Measurements from ENCODE around the gene SNAPC1. TPM values are rescaled to one million over a fixed set of nuclear protein-coding genes. Genes with fewer than 3 reads are reported as not detected.
"Not testable (repeated sequence)": the region's sequence is repeated elsewhere in the genome, so short reads cannot be mapped to it uniquely, and the experiment has no call there.

Gene SNAPC1
- polyA plus RNA-seq, 6 donors from 2014 or later, result 5.2 to 7.2 (median 6.4) TPM

- Mint-ChIP-seq H3K27me3 (no peaks in the 10 kb centered on the region), H3K4me1 (peaks cover 27 to 36% (median 27%) of the 10 kb centered on the region in 3 donors), H3K27ac (no peak overlapping the region), H3K9me3 (peaks cover 0 to 2% (median 0%) of the 10 kb centered on the region in 7 donors), H3K36me3 (no peaks in the 10 kb centered on the region), H3K4me3 (no peak overlapping the region)
- DNase-seq, result no peak
- no peak for ATAC-seq (ENCODE audit: low read depth in 2 of 2)
Observed at GRCh38 chr14:61753631-61754030, 8.6 kb upstream of the SNAPC1 start.

GRCh38 chr14:61754627-61755381 is 7.4 kb upstream of the SNAPC1 start:
- DNase-seq (no peak), ATAC-seq (ENCODE audit: low read depth in 2 of 2) (no peak)
- peak overlapping the region in 2 of 6 donors; percentile 9 to 20 for H3K27ac Mint-ChIP-seq

GRCh38 chr14:61755382-61755742 is 6.9 kb upstream of the SNAPC1 start:
- peak overlapping the region in 1 of 6 donors; percentile 1 for H3K27ac Mint-ChIP-seq
- ATAC-seq (ENCODE audit: low read depth in 2 of 2); DNase-seq; H3K9me3 Mint-ChIP-seq; H3K4me3 Mint-ChIP-seq; H3K27me3 Mint-ChIP-seq; H3K36me3 Mint-ChIP-seq: not testable (repeated sequence)
- peaks cover 27 to 29% (median 27%) of the 10 kb centered on the region in 3 donors for H3K4me1 Mint-ChIP-seq

More at GRCh38 chr14:61754627-61755381, 7.4 kb upstream of the SNAPC1 start:
- no peaks in the 10 kb centered on the region for H3K27me3 Mint-ChIP-seq
- peaks cover 0 to 2% (median 0%) of the 10 kb centered on the region in 7 donors for H3K9me3 Mint-ChIP-seq
- no peaks in the 10 kb centered on the region for H3K36me3 Mint-ChIP-seq
- peak overlapping the region in 2 of 8 donors; percentile 1 to 12 for H3K4me3 Mint-ChIP-seq
- peaks cover 27 to 34% (median 27%) of the 10 kb centered on the region in 3 donors for H3K4me1 Mint-ChIP-seq

GRCh38 chr14:61756135-61756534 is 6.1 kb upstream of the SNAPC1 start:
- no peaks in the 10 kb centered on the region for H3K36me3 Mint-ChIP-seq
- H3K4me1 Mint-ChIP-seq, result peaks cover 21 to 23% (median 22%) of the 10 kb centered on the region in 3 donors
- peak overlapping the region in 2 of 6 donors; percentile 53 to 60 for H3K27ac Mint-ChIP-seq
- no peaks in the 10 kb centered on the region for H3K27me3 Mint-ChIP-seq
- no peak for DNase-seq
- H3K4me3 Mint-ChIP-seq, result no peak overlapping the region
- H3K9me3 Mint-ChIP-seq, result peaks cover 0 to 2% (median 0%) of the 10 kb centered on the region in 7 donors
- ATAC-seq (ENCODE audit: low read depth in 2 of 2), result no peak

- DNase-seq (no peak), ATAC-seq (ENCODE audit: low read depth in 2 of 2) (no peak)
- H3K4me3 Mint-ChIP-seq, result no peak overlapping the region
- no peak overlapping the region for H3K27ac Mint-ChIP-seq
- H3K4me1 Mint-ChIP-seq, result peaks cover 23 to 33% (median 24%) of the 10 kb centered on the region in 3 donors
- H3K9me3 Mint-ChIP-seq, result no peaks in the 10 kb centered on the region
- no peaks in the 10 kb centered on the region for H3K36me3 Mint-ChIP-seq
- no peaks in the 10 kb centered on the region for H3K27me3 Mint-ChIP-seq
Observed at GRCh38 chr14:61759878-61760277, 2.3 kb upstream of the SNAPC1 start.

GRCh38 chr14:61761557-61761956 is 663 bp upstream of the SNAPC1 start:
- Mint-ChIP-seq H3K9me3 (no peaks in the 10 kb centered on the region), H3K27me3 (no peaks in the 10 kb centered on the region), H3K4me3 (peak overlapping the region; percentile 95 to 100 (median 98)), H3K4me1 (peaks cover 32 to 42% (median 38%) of the 10 kb centered on the region in 3 donors), H3K36me3 (no peaks in the 10 kb centered on the region), H3K27ac (peak overlapping the region; percentile 97 to 99 (median 98))
- ATAC-seq (ENCODE audit: low read depth in 2 of 2) (peak in 1 of 2 donors; percentile 1), DNase-seq (no peak)

- no peaks in the 10 kb centered on the region for H3K27me3 Mint-ChIP-seq
- DNase-seq (no peak), ATAC-seq (ENCODE audit: low read depth in 2 of 2) (no peak)
- H3K4me3 Mint-ChIP-seq, result peak overlapping the region in 2 of 8 donors; percentile 97 to 99
- no peaks in the 10 kb centered on the region for H3K9me3 Mint-ChIP-seq
- peaks cover 0 to 5% of the 10 kb centered on the region in 2 donors for H3K36me3 Mint-ChIP-seq
- peaks cover 32 to 42% (median 38%) of the 10 kb centered on the region in 3 donors for H3K4me1 Mint-ChIP-seq
- peak overlapping the region in 3 of 6 donors; percentile 11 to 98 (median 28) for H3K27ac Mint-ChIP-seq
Observed at GRCh38 chr14:61764342-61765122, 2.3 kb downstream of the SNAPC1 start.

GRCh38 chr14:61765225-61765943 is 3.2 kb downstream of the SNAPC1 start:
- H3K27ac Mint-ChIP-seq, result peak overlapping the region in 2 of 6 donors; percentile 13 to 36
- no peak for DNase-seq
- H3K27me3 Mint-ChIP-seq, result no peaks in the 10 kb centered on the region
- peak overlapping the region in 2 of 8 donors; percentile 25 to 69 for H3K4me3 Mint-ChIP-seq
- H3K4me1 Mint-ChIP-seq, result peaks cover 32 to 42% (median 38%) of the 10 kb centered on the region in 3 donors
- no peaks in the 10 kb centered on the region for H3K9me3 Mint-ChIP-seq
- peaks cover 0 to 5% of the 10 kb centered on the region in 2 donors for H3K36me3 Mint-ChIP-seq
- no peak for ATAC-seq (ENCODE audit: low read depth in 2 of 2)

GRCh38 chr14:61766151-61766550 is 3.9 kb downstream of the SNAPC1 start:
- Mint-ChIP-seq H3K9me3 (no peaks in the 10 kb centered on the region), H3K4me3 (peak overlapping the region in 1 of 8 donors; percentile 69), H3K4me1 (peaks cover 32 to 42% (median 38%) of the 10 kb centered on the region in 3 donors), H3K27me3 (no peaks in the 10 kb centered on the region), H3K36me3 (peaks cover 1 to 5% of the 10 kb centered on the region in 2 donors), H3K27ac (peak overlapping the region in 2 of 6 donors; percentile 13 to 89)
- ATAC-seq (ENCODE audit: low read depth in 2 of 2), result no peak
- DNase-seq, result no peak

- Mint-ChIP-seq H3K36me3 (peaks cover 12 to 16% of the 10 kb centered on the region in 2 donors), H3K27ac (no peak overlapping the region), H3K9me3 (no peaks in the 10 kb centered on the region), H3K27me3 (no peaks in the 10 kb centered on the region), H3K4me3 (no peak overlapping the region), H3K4me1 (peaks cover 19 to 29% (median 22%) of the 10 kb centered on the region in 3 donors)
- DNase-seq (no peak), ATAC-seq (ENCODE audit: low read depth in 2 of 2) (no peak)
Observed at GRCh38 chr14:61768240-61768639, 6.0 kb downstream of the SNAPC1 start.

- Mint-ChIP-seq H3K9me3 (no peaks in the 10 kb centered on the region), H3K4me1 (peaks cover 9 to 14% (median 9%) of the 10 kb centered on the region in 3 donors), H3K27me3 (no peaks in the 10 kb centered on the region), H3K27ac (no peak overlapping the region), H3K4me3 (no peak overlapping the region), H3K36me3 (peaks cover 17 to 22% of the 10 kb centered on the region in 2 donors)
- no peak for DNase-seq
- ATAC-seq (ENCODE audit: low read depth in 2 of 2), result no peak
Observed at GRCh38 chr14:61769893-61770292, 7.7 kb downstream of the SNAPC1 start.

GRCh38 chr14:61774861-61775260 is 12.6 kb downstream of the SNAPC1 start:
- peaks cover 29 to 31% of the 10 kb centered on the region in 2 donors for H3K36me3 Mint-ChIP-seq
- no peak overlapping the region for H3K27ac Mint-ChIP-seq
- ATAC-seq (ENCODE audit: low read depth in 2 of 2) (no peak), DNase-seq (no peak)
- no peaks in the 10 kb centered on the region for H3K27me3 Mint-ChIP-seq
- H3K9me3 Mint-ChIP-seq, result no peaks in the 10 kb centered on the region
- H3K4me1 Mint-ChIP-seq, result peaks cover 0 to 2% (median 0%) of the 10 kb centered on the region in 3 donors
- no peak overlapping the region for H3K4me3 Mint-ChIP-seq

- no peaks in the 10 kb centered on the region for H3K27me3 Mint-ChIP-seq
- H3K9me3 Mint-ChIP-seq, result no peaks in the 10 kb centered on the region
- no peak overlapping the region for H3K27ac Mint-ChIP-seq
- no peak overlapping the region for H3K4me3 Mint-ChIP-seq
- no peak for DNase-seq
- ATAC-seq (ENCODE audit: low read depth in 2 of 2), result no peak
- H3K4me1 Mint-ChIP-seq, result peaks cover 0 to 2% (median 0%) of the 10 kb centered on the region in 3 donors
- peaks cover 23 to 42% of the 10 kb centered on the region in 2 donors for H3K36me3 Mint-ChIP-seq
Observed at GRCh38 chr14:61780125-61780524, 17.9 kb downstream of the SNAPC1 start.

All from naive B cell (primary cell).